ENCODE data around the gene ABCC9. TPM values are rescaled to one million over a fixed set of nuclear protein-coding genes. Genes with fewer than 3 reads are reported as not detected.

The ABCC9 gene
- polyA plus RNA-seq, 1 experiment = 2.7 TPM

DNA sequence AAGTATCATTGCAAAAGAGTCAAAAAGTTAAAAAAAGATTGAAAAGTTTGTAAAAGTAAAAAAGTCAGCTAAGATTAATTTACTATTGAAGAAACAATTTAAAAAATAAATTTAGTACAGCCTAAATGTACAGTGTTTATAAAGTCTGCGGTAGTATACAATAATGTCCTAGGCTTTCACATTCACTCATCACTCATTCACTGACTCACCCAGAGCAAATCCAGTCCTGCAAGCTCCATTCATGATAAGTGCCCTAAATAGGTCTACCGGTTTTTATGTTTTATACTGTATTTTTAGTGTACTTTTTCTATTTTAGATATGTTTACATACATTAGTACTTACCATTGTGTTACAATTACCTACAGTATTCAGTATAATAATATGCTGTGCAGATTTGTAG is 43.9 kb upstream of the ABCC9 start:
- Histone ChIP-seq H3K4me3 (ENCODE audit: low read depth, low read length) (no peak overlapping the region), H3K27me3 (ENCODE audit: control insufficient read depth, insufficient read depth, low read length) (no peaks in the 10 kb centered on the region), H3K27ac (ENCODE audit: low read depth, low read length) (no peak overlapping the region), H3K9me3 (ENCODE audit: control insufficient read depth, insufficient read depth, low read length) (no peaks in the 10 kb centered on the region)
- TF ChIP-seq, protein P1, sequence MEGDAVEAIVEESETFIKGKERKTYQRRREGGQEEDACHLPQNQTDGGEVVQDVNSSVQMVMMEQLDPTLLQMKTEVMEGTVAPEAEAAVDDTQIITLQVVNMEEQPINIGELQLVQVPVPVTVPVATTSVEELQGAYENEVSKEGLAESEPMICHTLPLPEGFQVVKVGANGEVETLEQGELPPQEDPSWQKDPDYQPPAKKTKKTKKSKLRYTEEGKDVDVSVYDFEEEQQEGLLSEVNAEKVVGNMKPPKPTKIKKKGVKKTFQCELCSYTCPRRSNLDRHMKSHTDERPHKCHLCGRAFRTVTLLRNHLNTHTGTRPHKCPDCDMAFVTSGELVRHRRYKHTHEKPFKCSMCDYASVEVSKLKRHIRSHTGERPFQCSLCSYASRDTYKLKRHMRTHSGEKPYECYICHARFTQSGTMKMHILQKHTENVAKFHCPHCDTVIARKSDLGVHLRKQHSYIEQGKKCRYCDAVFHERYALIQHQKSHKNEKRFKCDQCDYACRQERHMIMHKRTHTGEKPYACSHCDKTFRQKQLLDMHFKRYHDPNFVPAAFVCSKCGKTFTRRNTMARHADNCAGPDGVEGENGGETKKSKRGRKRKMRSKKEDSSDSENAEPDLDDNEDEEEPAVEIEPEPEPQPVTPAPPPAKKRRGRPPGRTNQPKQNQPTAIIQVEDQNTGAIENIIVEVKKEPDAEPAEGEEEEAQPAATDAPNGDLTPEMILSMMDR (IDR thresholded peaks at IDR 0.05; ENCODE audit: low read depth, low read length) = no peak
- ChIA-PET CTCF (interaction anchor here (0.6 to 12.9 kb wide), 5 partner anchors 33 to 751 kb away, joined by 3 to 450 read pairs (median 3); no protein-coding TSS in a partner anchor), POLR2A (interaction anchor here (0.9 kb wide), 1 partner anchor 153 kb away, joined by 3 read pairs; no protein-coding TSS in a partner anchor)
- DNase-seq (ENCODE audit: low read depth, low spot score) = peak; percentile 32

GRCh38 chr12:21984375-21984774 is 43.1 kb upstream of the ABCC9 start:
- Histone ChIP-seq H3K4me3 (ENCODE audit: low read depth, low read length) (no peak overlapping the region), H3K9me3 (ENCODE audit: control insufficient read depth, insufficient read depth, low read length) (no peaks in the 10 kb centered on the region), H3K27ac (ENCODE audit: low read depth, low read length) (no peak overlapping the region), H3K27me3 (ENCODE audit: control insufficient read depth, insufficient read depth, low read length) (no peaks in the 10 kb centered on the region)
- TF ChIP-seq, protein P1 (IDR thresholded peaks at IDR 0.05; ENCODE audit: low read depth, low read length) = no peak
- ChIA-PET POLR2A (interaction anchor here (0.9 kb wide), 1 partner anchor 152 kb away, joined by 3 read pairs; no protein-coding TSS in a partner anchor), CTCF (interaction anchor here (0.6 to 12.9 kb wide), 4 partner anchors 286 to 752 kb away, joined by 3 to 450 read pairs (median 4); no protein-coding TSS in a partner anchor)
- DNase-seq (ENCODE audit: low read depth, low spot score) = no peak

GRCh38 chr12:21983095-21983494 is 41.9 kb upstream of the ABCC9 start:
- H3K27ac ChIP-seq (ENCODE audit: low read depth, low read length) = no peak overlapping the region
- no peak for DNase-seq (ENCODE audit: low read depth, low spot score)
- TF ChIP-seq, protein P1 (IDR thresholded peaks at IDR 0.05; ENCODE audit: low read depth, low read length) = no peak
- H3K9me3 ChIP-seq (ENCODE audit: control insufficient read depth, insufficient read depth, low read length) = no peaks in the 10 kb centered on the region
- ChIA-PET POLR2A (no interaction called here), CTCF (interaction anchor here (1.3 kb wide), 1 partner anchor 8 kb away, joined by 3 read pairs; no protein-coding TSS in a partner anchor)
- no peaks in the 10 kb centered on the region for H3K27me3 ChIP-seq (ENCODE audit: control insufficient read depth, insufficient read depth, low read length)
- H3K4me3 ChIP-seq (ENCODE audit: low read depth, low read length) = no peak overlapping the region

DNA sequence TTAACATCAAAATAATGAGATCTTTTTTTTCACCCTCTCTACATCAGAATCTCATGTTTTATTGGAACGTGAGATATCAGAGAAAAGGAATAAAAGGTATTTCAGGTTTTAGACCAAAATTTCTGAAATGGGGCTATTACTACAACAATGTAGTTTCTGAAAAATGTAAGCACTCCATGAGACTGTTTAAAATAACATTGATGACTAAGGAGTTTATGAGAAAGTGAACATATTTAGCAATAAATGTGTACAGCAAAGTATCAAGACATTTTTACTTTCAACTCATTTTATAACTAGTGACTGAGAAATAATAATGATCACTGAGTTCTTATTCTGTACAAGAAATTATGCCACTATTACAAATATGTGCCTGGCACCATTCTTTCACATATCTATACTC is 39.3 kb upstream of the ABCC9 start:
- ChIA-PET CTCF (interaction anchor here (2.6 to 4.8 kb wide), 2 partner anchors 9 to 283 kb away, joined by 13 to 31 read pairs; no protein-coding TSS in a partner anchor), POLR2A (no interaction called here)
- Histone ChIP-seq H3K27me3 (ENCODE audit: control insufficient read depth, insufficient read depth, low read length) (no peaks in the 10 kb centered on the region), H3K9me3 (ENCODE audit: control insufficient read depth, insufficient read depth, low read length) (no peaks in the 10 kb centered on the region), H3K4me3 (ENCODE audit: low read depth, low read length) (no peak overlapping the region), H3K27ac (ENCODE audit: low read depth, low read length) (no peak overlapping the region)
- TF ChIP-seq, protein P1 (IDR thresholded peaks at IDR 0.05; ENCODE audit: low read depth, low read length) = no peak
- no peak for DNase-seq (ENCODE audit: low read depth, low spot score)

- Histone ChIP-seq H3K27ac (ENCODE audit: low read depth, low read length) (no peak overlapping the region), H3K4me3 (ENCODE audit: low read depth, low read length) (no peak overlapping the region), H3K9me3 (ENCODE audit: control insufficient read depth, insufficient read depth, low read length) (no peaks in the 10 kb centered on the region), H3K27me3 (ENCODE audit: control insufficient read depth, insufficient read depth, low read length) (no peaks in the 10 kb centered on the region)
- TF ChIP-seq, protein P1 (IDR thresholded peaks at IDR 0.05; ENCODE audit: low read depth, low read length) = no peak
- ChIA-PET CTCF (interaction anchor here (1.5 to 1.8 kb wide), 2 partner anchors 14 to 15 kb away, joined by 5 to 9 read pairs; no protein-coding TSS in a partner anchor), POLR2A (no interaction called here)
- DNase-seq (ENCODE audit: low read depth, low spot score) = no peak
These were observed 34.1 kb upstream of the ABCC9 start for GRCh38 chr12:21975293-21975692.
